ENCODE results near the gene CD3G. TPM values are rescaled to one million over a fixed set of nuclear protein-coding genes. Genes with fewer than 3 reads are reported as not detected.

Gene CD3G
- total and polyA plus RNA-seq, 2 of the 8 experiments (the other 6 are each of a cell fraction or from before 2014, with no cell fraction given) = not detected

DNA sequence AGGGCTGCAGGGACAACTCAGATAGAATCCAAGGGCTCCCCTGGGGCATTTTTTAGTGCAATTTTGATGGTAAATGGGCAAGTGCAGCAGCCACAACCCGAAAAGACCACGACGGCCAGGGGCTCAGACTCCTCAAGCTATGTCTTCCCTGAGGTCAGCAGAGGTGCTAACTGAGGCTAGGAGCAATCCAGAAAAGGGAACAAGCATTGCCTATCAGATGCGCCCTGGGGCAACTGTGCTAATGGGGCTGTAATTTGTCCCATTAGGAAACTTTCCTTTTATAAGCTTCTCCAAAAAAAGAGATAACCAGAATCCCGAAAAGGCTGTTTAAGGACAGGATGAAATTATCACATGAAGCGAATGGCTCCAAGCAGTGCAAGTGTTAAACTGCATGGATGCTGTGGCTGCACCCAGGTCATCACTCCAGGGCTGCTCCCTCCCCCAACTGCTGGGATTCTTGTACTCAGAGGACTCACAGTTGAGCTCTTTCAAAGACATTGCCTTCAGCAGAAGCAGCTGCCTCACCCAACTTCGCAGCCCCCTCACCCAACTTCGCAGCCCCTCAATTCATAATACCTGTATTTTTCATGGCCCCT is 42.4 kb upstream of the CD3G start:
- H3K4me1 ChIP-seq (replicated peaks in 1 of 4; ENCODE audit: control insufficient read depth in 3 of 4, insufficient read depth in 4 of 4, low read length in 3 of 4) = no peaks in the 10 kb centered on the region
- H3K18ac ChIP-seq (ENCODE audit: extremely low read depth, low read length) = no peak overlapping the region
- no peak overlapping the region for H2BK15ac ChIP-seq (ENCODE audit: low read length)
- H3K56ac ChIP-seq (replicated peaks; ENCODE audit: insufficient read length, low read depth, low read length) = no peak overlapping the region
- H3K27ac ChIP-seq (ENCODE audit: low read depth, low read length) = no peak overlapping the region
- H3K4ac ChIP-seq (replicated peaks; ENCODE audit: insufficient read length, low read depth, low read length) = no peak overlapping the region
- no peaks in the 10 kb centered on the region for H3K79me2 ChIP-seq (ENCODE audit: control insufficient read depth in 1 of 2, insufficient read depth in 2 of 2, low read length in 2 of 2)
- ChIA-PET CTCF (ENCODE audit: partially characterized antibody) (interaction anchor here (0.6 to 2.0 kb wide), 6 partner anchors 10 to 170 kb away, joined by 3 to 10 read pairs (median 3); no protein-coding TSS in a partner anchor), POLR2A (ENCODE audit: partially characterized antibody) (interaction anchor here (0.7 kb wide), 1 partner anchor 49 kb away, joined by 3 read pairs; the partner anchor contains the start of gene MPZL3)
- H2BK12ac ChIP-seq (ENCODE audit: low read depth, low read length) = no peak overlapping the region
- no peak overlapping the region for H3K14ac ChIP-seq (ENCODE audit: insufficient read length)
- no peaks in the 10 kb centered on the region for H3K27me3 ChIP-seq (replicated peaks in 1 of 4; ENCODE audit: control insufficient read depth in 3 of 4, extremely low read depth in 1 of 4, insufficient read depth in 3 of 4, low read length in 3 of 4)
- no peak overlapping the region for H2BK5ac ChIP-seq (ENCODE audit: low read depth, low read length)
- no peaks in the 10 kb centered on the region for H4K20me1 ChIP-seq (replicated peaks in 1 of 2; ENCODE audit: control insufficient read depth in 1 of 2, insufficient read depth in 2 of 2, low read length in 2 of 2)
- no peak overlapping the region for H3K9ac ChIP-seq (replicated peaks in 1 of 4; ENCODE audit: extremely low read depth in 1 of 4, low read depth in 3 of 4, low read length in 3 of 4)
- no peak overlapping the region for H2AK5ac ChIP-seq (ENCODE audit: low read depth, low read length)
- H4K5ac ChIP-seq (ENCODE audit: insufficient read length, low read depth, low read length) = no peak overlapping the region
- FAIRE-seq (no peak), DNase-seq (ENCODE audit: low read depth in 1 of 2, low spot score in 2 of 2) (no peak)
- no peak overlapping the region for H4K8ac ChIP-seq (ENCODE audit: extremely low read depth, insufficient read depth, low read length)
- TF ChIP-seq SRF (IDR thresholded peaks at IDR 0.05; ENCODE audit: low read depth, low read length) = no peak
- no peak for TF ChIP-seq RNF2 (IDR thresholded peaks at IDR 0.05; ENCODE audit: borderline replicate concordance, low read depth, low read length, missing control alignments, poor library complexity, severe bottlenecking)
- TF ChIP-seq USF2 (IDR thresholded peaks at IDR 0.05; ENCODE audit: low read length) = no peak
- H2AFZ ChIP-seq (ENCODE audit: low read length) = no peak overlapping the region
- H3K23me2 ChIP-seq (ENCODE audit: low read depth, low read length) = no peaks in the 10 kb centered on the region
- no peak overlapping the region for H2BK120ac ChIP-seq (replicated peaks; ENCODE audit: low read depth, low read length)
- no peak overlapping the region for H2BK20ac ChIP-seq (ENCODE audit: low read length)
- H3K36me3 ChIP-seq (ENCODE audit: control insufficient read depth in 2 of 4, insufficient read depth in 4 of 4, low read length in 3 of 4) = no peaks in the 10 kb centered on the region
- H4K91ac ChIP-seq (replicated peaks; ENCODE audit: insufficient read length, low read length) = no peak overlapping the region
- no peak overlapping the region for H3K4me2 ChIP-seq (ENCODE audit: insufficient read depth in 1 of 2, low read depth in 2 of 2, low read length in 2 of 2)
- no peaks in the 10 kb centered on the region for H3K9me3 ChIP-seq (ENCODE audit: insufficient read depth in 2 of 2, low read depth in 1 of 2, low read length in 1 of 2)
- no peaks in the 10 kb centered on the region for H3K79me1 ChIP-seq (ENCODE audit: low read depth, low read length)
- H3K4me3 ChIP-seq (ENCODE audit: extremely low read depth in 1 of 4, insufficient read depth in 2 of 4, low read depth in 3 of 4, low read length in 4 of 4) = no peak overlapping the region
- 84% methylated on average over 8 of the region's 8 CpGs; no CpG with 5 or more reads in 1 of the 2 experiments for WGBS, 2 experiments (ENCODE audit: extremely low coverage in 1 of 2, insufficient coverage in 1 of 2, insufficient read length in 1 of 2, insufficient replicate concordance in 2 of 2, low coverage in 1 of 2, low lambda C conversion rate in 2 of 2, missing lambda C conversion rate in 1 of 2)
- no peak overlapping the region for H3K23ac ChIP-seq (ENCODE audit: insufficient read length)
